Measurements from ENCODE around the gene HEATR1.

The HEATR1 gene

DNA sequence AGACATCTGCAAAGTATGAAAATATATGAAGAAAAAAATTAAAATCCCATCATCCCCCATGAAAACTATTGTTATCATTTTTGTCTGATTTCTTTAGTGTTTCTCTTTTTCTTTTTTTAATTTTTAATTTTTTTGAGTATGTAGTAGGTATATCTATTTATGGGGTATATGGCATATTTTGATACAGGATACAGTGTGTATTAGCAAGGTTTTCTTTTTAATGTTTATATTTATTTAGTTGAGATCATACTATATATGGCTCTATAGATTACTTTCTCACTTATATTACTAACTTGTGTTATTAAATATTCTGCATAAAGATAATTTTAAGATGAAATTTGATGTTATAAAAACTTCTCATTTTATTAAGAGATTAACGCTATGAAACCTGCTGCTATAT lies 69.1 kb downstream of the HEATR1 start:
- no peak for DNase-seq

DNA sequence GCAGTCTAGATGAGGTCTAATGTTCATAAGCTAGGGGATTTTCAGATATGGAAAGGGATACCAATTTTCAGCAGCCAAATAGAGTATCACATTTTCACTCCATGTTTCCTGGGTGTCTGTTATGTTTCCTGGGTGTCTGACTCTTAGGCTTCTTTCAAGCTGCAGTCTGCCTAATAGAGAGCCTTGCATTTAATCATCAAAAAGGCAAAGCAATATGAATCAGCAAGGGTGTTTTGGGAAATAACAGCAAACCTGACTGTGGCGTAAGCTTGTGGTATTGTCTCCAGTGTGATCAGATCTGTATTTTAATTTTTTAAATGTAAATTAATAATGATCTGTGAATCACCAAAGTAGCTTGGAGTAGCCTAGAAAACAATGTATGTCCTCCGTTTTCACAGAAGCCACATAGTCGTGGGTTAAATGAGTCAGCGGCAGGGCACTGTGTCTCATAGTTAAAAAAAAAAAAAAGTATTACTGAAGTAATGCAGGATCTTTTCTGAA lies 70.1 kb downstream of the HEATR1 start:
- DNase-seq: peak; percentile 11

DNA sequence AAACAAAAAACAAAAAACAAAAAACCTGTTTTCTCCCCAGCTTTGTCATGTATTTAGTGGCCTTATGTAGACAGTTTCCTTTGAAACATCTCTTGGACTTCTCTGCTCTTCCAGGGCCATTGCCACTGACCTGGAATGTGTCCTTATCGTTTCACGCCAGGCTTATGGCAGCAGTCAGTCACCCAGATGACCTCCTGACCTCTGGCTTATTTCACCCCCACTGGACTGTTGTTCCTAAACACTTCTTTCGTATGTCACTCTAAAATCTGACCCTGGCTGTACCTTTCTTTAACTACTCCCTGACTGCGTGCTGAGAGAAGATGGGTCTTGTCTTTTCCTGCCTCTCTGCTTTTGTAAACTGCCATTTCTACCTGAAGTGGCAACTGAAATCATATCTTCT lies 71.5 kb downstream of the HEATR1 start:
- no peak for DNase-seq

DNA sequence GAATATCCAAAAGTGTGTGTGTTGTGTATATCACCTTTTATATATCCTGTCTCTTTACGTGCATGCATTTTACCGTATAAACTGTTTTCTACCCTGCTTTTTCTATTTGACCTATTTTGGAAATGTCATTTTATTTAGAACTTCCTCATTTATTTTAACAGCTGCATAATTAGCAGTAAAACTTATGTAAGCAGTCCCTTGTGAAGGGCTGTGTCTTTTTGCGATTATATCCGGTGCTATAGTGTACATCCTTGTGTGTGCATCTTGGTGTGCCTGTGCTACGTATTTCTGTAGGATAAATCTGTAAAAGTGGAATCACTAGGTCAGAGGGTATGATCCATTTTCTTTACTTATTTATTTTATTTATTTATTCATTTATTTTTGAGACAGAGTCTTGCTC lies 73.4 kb downstream of the HEATR1 start:
- no peak for DNase-seq

DNA sequence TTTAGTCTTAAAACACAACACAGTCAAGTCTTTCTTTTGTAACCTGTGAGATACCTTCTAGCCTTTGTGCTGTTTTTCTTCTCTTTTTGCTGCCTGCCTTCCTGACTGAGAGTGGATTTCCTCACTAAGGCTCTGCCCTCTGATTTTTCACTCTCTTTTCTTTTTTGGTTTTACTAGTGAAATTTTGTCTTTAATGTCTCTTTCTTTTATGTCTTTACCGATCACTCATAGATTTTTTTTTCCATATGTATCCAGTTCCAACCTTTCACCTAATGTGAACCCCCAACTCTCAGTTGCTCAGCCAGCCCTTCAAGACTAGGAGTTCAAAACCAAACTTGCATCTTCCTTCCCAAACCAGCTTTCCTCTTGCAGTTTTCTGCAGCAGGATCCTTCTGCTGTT lies 74.0 kb downstream of the HEATR1 start:
- DNase-seq: no peak

DNA sequence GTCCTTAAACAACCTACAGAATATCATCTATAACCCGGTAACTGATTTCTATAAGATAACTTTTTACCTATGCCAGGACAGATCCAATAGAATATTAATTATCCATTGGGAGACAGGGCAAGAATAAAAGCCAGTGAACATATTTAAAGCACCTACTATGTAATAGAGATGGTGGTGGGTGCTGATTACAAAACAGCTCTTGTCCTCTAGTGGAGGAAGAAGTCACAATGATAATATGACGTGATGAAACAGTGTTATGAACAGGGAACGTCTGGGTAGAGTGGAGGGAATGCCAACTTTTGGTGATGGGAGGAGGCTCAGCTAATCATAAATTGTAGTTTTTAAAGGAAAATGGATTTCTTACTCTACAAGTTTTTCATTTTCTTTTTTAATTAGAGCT lies 78.2 kb downstream of the HEATR1 start:
- no peak for DNase-seq

DNA sequence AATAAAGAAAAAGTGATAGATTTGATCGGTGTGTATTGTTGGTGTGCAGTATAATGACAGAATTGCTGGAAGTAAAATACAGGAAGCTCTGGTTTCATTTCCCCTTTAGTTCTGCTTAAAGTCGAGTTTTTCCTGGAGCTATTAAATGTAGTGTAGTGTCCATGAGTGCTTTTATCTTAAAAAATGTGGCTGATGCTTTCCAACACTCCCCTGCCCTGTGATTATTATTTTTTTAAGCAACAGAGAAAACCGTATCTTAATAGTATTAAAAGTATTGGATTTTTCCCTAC lies 79.5 kb downstream of the HEATR1 start:
- no peak for DNase-seq

DNA sequence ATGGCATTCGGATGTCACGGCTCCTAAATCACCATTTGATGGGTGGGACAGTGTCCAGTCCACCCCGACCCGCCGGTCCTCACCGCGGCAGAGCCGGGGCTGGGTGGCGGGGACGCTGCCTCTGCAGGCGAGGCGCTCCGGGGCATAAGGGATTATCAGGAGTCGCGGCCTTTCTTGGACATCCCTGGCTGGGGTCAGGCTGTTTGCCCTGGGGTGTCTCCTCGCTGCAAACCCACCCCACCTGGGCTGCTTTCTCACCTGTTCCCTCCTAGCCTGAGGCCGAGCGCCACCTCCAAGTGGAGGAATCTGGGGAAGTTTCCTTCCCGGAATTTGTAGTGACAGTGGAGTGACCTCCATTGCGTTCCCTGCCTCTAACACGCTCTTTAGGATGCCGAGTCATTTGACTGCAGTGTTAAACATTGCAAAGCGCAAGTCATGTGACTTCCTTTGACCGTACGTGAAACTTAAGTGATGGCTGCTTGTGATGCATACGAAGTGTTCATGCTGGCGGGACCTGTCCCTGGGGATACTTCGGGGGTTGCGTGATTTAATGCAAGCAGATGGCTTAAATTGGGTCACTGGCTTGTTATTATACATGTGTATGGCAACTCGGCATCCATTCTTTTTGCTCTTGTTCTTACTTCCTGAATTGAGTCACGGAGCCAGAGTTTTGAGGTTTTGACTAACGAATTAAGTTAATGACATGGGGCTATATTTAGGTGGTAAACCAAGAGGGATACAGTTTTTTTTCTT lies 80.0 kb downstream of the HEATR1 start:
- DNase-seq: peak; percentile 73

DNA sequence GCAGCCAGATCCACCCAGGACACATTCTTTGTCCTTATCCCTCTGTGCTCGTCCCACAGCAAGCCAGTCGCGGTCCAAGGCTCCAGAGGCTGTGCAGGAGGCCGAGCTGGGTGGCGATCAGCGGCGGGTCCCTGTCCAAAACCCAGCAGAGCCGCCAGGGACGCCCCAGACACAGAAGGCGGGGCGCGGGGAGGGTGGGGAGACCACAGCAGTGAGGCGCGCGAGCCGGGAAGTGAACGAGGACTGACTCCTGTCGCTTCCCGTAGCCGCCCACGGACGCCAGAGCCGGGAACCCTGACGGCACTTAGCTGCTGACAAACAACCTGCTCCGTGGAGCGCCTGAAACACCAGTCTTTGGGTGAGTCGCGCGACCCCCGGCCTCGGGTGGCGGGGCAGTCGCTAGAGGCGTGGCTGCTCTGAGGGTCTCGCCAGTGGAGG lies 80.6 kb downstream of the HEATR1 start, which contains the start of gene LGALS8:
TSS of gene LGALS8 (plus strand) at position 279 of the 438 bp plus-strand sequence. CDS start 2,089 bp downstream, outside the sequence.
- DNase-seq: peak; percentile 87

DNA sequence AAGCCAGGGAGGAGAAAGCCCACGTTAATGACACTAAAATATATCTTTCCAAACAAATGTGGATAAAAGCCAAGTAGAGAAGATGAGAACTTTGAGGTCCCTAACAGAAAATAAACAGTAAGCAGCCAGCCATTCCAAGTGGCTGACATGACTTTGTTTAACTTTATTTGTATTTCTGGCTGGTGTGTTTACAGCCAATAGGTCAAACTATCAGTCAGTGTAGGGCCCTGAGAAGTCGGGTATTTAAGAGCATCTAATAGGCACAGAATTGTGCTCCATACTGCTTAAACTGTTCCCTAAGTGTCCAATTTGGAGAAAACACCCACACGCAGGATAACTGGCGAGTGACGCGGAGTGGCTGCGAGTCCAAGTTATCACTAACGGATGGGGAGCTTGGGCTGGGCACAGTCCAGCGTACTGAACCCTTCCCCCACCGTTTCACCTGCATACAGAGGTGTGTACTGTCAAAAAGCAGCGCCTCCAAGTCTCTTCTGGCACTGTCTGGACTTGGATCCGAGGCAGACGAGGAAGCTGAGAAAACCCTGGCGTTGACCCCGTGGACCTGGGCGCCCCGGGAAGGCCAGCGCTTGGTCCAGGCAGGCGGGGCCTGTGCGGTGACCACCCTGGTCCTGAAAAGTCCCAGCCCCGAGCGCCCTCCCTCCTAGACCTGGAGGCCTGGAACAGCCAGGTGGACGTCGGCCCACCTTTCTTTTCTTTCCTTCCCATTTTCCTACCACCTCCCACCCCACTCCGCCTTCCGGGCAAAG lies 81.2 kb downstream of the HEATR1 start:
- no peak for DNase-seq

DNA sequence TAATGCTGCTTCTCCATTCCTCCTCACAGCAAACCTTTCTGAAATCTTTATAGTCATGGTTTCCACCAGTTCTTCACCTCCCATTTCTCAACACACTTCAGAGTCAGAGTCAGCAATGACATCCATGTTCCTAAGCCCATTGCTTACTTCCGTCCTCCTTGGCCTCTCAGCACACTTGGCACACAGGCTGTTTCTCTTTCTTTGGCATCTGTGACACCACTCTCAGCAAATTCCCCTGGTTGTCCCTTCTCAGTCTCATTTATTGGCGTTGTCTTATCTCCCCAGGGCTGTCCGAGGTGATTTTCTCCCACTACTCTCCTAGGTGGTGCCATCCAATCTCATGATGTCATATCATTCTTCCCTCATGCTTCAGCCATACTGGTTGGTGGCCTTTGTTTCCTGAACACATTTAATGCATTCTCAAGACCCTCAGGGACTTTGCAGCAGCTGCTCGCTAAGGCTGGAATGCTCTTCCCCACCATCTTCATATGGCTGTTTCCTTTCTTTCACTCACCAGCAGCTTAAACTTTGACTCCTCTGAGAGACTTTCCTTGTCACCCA lies 83.8 kb downstream of the HEATR1 start:
- no peak for DNase-seq

DNA sequence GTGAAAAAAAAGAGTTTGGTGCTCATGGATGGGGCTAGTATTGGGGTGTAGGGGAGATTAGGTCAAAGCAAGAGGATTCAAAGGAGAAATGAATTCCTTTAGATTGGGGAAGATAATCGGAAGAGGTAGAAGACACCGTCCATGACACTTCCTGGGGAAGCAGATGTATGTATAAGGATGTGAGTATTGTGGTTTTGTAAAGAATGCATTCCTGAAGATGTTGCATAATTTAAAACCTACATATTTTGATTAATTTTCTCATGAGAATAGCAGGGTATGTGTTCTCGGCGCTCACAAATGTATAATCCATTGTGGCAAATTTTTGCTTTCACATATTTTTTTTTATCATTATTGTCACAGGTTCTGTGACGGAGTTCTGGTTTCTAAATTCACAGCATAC lies 86.0 kb downstream of the HEATR1 start:
- no peak for DNase-seq

DNA sequence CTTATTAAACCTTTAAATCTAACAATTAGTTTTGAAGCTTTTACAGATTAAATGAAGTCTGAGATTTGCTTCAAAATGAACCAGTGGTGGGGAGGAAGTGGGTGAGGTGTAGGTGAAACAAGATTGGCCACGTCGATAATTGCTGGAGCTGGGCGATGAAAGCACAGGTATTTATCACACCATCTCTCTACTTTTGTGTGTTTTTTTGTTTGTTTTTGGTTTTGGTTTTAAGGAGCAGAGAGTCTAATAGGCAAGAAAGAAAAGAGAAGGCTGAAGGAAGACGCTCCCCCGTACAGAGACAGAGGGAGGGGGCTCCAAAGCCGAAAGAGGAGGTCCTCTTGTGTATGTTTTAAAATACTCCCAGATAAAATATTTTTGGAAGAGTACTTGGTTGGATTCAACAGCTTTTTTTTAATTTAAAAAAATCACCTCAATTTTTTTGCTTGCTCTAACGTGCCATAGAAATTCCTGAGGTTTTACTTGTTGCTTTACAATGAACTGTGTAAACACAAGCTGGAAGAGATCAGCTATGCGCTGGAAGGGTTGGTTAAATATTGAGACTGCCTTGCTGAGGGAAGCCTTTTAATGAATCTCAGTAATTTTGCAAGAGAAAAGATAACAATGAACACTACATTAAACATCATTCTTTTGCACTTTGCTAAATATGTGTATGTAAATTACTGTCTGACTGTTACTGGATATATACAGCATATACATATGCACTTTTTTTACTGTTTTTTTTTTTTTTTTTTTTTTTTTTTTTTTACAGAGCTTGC lies 87.2 kb downstream of the HEATR1 start:
- DNase-seq: peak; percentile 57

DNA sequence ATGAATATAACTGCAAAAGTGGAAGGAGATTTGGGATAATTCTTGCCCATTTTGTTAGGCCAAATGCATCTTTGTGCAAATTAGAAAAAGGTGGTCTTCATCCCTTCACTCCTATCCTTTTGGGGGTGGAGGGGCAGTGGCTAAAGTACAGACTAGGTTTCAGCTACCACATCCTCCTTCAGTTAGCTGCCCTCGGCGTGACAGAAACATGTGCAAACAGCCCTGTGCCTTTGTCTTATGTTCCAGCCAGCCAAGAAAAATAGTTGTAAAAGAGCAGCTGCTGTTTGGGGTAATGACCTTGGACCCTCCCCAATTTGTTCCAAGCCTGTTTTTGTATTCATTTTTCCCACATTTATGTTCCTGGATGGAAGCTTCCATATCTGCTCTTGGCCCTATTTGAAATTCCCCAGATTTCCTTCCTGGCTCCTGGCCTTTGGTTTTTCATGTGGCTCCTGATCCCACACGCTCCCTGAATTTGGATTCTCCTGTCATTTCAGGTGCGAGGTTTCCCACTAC lies 88.8 kb downstream of the HEATR1 start:
- DNase-seq: no peak

DNA sequence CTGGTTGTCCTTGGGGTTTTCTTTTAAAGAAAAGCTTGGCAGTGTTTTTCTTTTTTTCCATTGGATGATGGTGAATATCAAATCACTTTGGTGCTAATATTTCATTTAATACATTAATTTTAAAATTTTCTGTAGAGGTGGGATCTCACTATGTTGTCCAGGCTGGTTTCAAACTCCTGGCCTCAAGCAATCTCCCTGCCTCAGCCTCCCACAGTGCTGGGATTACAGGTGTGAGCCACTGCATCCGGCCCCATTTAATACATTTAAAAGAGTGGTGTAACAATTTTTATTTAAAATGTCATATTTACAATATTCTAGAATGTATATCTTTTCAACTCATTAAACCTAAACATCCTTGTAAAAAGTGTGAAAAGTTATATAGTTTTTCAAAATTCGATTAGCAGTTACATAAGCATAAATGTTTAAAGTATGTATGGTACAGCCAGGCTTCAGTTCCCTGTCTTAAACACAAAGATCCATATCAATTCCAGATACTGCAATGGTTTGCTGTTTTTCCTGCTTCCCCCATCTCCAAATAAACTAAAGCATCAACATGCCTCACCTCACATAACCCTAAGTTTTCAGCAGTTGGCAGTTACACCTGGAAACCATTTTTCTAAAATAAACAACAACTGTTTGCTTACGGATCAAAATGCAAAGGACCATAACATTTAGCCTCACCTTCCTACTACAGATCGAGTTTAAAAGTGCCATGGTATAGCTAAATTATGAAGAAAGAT lies 89.4 kb downstream of the HEATR1 start:
- DNase-seq: no peak

DNA sequence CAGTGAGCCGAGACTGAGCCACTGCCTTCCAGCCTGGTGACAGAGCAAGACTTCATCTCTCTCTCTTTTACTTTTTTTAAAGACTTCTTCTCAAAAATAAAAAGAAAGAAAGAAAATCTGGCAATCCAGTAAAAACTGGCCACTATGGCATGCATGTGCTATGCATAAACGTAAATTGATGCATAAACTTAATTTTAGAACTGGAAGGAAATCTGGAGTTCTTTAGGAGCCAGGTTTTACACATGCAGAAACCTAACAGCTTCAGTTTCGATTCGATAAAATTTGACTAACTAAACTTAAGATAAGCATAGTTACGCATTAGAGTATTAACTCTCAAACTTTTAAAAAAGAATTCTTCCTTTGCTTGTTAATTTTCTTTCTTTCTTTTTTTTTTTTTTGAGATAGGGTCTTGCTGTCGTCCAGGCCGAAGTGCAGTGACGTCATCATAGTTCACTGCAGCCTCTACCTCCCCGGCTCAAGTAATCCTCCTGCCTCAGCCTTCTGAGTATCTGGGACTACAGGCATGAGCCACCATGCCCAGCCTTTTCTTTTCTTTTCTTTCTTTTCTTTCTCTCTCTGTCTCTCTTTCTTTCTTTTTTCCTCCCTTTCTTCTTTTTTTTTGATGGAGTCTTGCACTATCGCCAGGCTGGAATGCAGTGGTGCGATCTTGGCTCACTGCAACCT lies 92.4 kb downstream of the HEATR1 start:
- DNase-seq: no peak

DNA sequence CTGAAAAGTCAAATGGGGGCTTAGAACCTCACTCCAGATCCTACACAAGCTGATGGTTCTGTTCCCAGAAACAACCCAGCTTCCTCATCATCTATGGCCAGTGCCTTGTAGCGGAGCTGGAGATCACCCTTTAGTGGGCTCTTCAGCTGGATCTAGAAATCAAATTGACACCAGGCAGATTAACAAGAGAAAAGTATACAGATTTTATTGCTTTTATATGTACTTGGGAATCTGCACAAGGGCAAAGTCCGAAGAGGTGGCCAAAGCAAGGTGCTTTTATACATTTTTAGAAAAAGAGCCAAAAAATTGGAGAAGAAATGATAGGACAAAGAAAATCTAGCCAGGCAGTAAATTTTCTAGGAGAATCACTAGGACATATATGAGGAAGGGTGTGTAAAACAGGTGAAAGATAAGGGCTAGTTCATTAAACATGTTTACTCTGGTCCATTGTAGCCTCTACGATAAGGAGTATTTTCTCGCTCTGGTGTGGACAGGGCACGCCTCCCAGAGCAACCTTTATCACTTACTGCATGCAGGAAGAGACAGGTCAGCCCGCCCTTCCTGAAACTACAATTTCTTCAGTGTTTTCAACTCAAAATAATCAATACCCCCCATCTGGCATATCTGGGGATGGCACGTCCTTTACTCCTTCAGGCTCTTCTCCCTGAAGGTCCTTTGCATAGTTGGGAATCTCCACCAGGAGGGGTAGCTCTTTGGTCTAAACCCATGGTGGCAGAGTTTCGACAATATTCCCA lies 94.5 kb downstream of the HEATR1 start:
- no peak for DNase-seq

DNA sequence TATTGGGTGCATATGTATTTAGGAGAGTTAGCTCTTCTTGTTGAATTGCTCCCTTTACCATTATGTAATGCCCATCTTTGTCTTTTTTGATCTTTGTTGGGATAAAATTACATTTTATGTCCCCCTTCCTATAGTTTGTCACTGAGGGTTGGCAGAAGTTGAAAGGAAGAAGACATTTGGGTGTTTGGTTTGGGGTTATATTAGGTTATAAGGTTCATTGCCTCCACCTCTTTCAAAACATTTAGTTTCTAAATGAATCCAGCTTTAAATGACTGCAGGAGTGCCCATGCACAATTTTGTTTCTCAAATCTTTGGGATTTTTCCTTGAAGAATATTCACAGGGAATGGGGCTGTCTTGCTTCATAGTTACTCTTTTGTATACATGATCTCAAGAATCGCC lies 95.1 kb downstream of the HEATR1 start:
- no peak for DNase-seq

DNA sequence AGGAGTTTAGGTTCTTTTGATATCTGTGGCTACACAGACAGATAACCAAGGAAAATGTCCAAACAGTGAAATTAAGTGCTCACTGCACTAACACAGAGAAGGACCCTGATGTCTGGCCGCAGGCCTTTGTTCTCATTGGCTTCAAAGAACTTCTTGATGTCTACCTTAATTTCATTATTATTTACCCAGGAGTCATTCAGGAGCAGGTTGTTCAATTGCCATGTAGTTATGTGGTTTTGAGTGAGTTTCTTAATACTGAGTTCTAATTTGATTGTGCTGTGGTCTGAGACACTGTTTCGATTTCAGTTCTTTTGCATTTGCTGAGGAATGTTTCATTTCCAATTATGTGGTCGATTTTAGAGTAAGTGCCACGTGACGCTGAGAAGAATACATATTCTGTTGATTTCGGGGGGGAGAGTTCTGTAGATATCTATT lies 95.7 kb downstream of the HEATR1 start:
- DNase-seq: no peak

DNA sequence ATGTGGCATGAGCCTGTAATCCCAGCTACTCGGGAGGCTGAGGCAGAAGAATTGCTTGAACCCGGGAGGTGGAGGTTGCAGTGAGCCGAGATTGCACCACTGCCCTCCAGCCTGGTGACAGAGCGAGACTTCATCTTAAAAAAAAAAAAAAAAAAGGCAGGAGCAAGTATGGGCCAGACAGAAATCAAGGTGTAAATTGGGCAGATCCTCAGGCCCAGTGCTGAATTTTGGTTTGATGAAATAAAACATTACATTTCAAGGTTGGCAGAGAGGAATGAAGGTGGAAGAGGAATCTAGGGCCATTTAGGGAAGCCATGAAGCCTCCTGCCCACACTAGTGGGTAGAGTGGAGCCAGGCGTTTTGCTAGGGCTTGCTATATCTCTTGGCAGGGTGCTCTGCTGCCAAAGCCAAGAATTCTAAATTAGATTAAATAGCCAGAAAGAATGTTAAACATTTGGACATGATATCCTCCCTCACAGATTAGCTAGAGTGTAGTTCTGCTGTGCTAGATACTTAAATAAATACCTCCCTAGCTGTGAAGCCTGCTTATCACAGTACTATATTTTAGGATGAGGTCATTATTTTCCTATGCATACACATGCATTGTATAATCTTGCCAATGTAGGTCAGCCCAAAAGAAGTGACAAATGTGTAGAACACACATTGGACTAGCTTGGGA lies 97.2 kb downstream of the HEATR1 start:
- no peak for DNase-seq
